HG03354 (cell line): ENCODE measurements around the gene GUCY1A2.
"Not testable (repeated sequence)": the region's sequence is repeated elsewhere in the genome, so short reads cannot be mapped to it uniquely, and the experiment has no call there.

ENCODE experiments used
- ATAC-seq: cut with Tn5 transposase; IDR thresholded peaks from one replicate; pipeline ENCODE4 v1.9.1; 2021; ENCODE audit warnings: mild to moderate bottlenecking; ENCODE audit not compliant: unreplicated experiment, poor library complexity, severe bottlenecking

The GUCY1A2 gene

DNA sequence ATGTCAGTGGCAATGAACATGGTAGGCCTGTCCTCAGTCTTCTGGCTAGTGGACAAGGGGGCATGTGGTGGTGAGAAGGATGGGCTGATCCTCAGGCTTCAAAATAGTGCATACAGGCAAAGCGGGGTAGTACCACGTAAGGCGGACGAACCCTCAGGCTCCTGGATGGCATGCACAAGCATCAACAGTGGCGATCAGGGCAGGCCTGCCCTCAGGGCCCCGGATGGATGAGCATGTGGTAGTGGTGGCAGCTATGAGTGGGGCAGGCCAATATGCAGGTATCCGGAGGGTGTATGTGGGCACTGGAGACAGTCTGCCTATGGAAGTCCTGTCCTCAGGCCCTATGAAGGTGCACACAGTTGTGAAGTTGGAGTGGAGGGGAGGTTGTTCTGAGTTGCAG, 163.8 kb downstream of the GUCY1A2 start:
- no peak for ATAC-seq

DNA sequence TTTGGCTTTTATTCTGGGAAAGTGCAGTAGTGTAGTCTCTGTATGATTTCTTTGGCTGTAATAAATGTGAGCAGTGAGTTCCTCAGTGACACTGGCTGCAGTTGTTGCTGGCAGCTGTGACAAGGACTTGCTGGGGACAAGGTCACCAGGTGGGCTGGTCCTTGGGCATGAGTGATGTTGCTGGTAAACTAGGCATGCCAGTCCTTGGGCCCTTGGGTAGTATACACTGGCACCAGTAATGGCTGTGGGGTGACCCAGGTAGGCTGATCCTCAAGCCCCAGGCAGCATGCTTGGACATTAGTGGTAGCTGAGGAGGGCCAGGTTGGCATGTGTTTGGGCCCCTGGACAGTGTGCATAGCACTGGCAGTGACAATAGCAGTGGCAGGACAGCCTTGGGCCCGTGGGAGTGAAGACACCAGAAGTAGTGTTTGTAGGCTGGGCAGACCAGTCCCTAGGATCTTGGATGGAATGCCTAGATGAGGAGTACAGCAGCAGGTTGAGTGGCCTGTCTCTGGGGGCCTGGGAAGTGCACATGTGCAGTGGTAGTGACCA, 164.3 kb downstream of the GUCY1A2 start:
- no peak for ATAC-seq

DNA sequence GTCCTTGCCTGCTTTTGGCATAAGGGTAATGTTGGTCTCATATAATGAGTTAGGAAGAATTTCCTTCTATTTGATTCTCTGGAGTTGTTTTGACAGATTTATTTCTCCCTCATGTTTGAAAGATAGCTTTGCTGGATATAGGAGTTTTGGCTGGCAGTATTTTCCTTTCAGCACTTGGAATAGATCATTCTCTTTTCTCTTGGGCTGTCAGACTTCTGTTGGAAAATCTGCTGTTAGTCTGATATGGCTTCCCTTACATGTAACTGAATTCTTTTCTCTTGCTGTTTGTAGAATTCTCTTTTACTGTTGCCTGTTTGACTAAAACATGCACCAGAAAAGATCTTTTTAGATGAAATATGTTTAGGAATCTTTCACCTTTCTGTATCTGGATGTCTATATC, 165.5 kb downstream of the GUCY1A2 start:
- no peak for ATAC-seq

DNA sequence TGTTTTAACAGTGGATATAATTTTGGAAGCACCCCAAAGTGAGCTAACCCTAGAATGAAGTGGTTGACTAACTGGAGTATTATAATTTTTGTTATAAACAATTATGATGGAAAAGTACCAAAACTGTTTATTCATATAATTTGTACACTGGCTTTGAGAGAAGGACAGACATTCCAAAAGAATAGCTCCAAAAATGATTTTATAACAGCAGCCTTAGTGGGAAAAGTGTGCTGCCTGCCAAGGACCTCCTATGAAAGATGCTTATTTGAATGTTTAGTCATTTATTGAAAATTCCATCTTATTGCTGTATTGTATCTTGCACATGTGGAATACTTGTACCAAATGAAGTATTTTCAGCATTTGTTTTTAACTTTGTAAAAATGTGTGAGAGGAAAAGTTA, 169.8 kb downstream of the GUCY1A2 start:
- ATAC-seq: no peak

DNA sequence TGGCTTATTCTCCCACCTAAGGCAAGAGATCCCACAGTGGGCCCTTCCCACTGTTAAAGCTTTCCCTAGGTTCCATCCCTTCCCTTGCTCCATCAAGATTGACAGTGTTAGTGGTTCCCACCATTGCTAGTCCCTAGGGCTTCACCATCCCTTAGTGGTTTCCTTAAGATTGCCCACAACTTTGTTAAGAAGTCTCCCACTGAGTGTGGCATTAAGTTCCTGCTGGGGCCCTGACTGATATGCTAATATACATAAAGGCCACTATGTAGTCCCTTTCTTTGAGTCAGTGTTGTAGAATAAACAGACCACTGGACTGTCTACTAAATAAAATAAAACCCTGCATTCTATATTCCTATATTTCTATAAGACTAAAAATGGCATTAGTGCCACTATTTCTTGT, 176.1 kb downstream of the GUCY1A2 start:
- no peak for ATAC-seq

DNA sequence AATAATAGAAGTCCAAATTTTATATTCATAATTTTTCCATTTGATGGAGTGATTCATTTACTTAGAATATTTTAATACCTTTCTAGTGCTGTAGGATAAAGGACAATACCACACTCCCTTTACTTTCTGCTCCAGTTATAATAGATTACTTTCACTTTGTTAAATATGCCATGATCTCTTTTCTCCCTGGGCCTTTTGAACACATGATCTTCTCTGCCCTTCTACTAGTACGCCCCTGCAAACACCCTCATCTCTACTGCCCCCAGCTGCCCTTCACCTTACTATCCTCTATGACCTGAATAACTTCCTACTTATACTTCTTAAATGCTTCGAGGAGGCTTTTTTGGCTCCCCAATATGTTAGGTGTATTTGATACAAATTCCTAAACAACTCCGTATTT, 177.3 kb downstream of the GUCY1A2 start:
- no peak for ATAC-seq

DNA sequence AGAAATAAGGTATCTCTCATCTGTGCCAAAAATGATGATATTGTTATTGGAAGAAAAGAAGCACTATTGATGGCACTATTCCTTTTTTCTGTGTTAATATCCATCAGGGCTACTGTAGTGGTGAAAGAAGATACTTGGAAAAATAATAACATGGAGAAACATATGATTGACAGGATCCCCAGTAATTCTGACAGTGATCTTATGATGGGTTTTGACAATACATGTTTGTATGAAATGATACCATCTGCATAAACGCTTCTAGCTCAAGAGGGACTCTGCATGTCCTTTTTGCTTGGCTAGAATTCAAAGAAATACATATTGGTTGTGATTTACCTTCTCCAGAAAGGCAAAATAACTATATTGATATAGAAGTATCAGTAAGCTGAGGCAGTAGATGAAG, 178.1 kb downstream of the GUCY1A2 start:
- no peak for ATAC-seq

DNA sequence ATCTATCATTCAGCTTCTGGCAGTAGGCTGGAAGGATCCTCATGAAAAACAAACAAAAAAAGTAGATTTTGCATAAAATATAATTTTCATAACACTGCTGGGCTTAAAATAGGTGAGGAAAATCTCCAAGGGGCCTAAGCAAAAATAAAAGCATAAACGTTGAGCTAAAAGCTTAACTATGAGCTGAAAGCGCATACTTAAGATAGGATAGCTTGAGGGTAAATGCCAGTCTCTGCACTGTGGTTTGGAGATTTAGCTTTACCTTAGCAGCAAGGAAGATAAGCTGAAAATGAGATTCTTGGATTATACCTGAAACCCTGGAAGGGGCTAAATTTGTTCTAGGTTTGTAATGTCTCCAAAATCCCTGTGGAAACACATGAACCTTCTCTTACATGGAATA, 183.7 kb downstream of the GUCY1A2 start:
- no peak for ATAC-seq

DNA sequence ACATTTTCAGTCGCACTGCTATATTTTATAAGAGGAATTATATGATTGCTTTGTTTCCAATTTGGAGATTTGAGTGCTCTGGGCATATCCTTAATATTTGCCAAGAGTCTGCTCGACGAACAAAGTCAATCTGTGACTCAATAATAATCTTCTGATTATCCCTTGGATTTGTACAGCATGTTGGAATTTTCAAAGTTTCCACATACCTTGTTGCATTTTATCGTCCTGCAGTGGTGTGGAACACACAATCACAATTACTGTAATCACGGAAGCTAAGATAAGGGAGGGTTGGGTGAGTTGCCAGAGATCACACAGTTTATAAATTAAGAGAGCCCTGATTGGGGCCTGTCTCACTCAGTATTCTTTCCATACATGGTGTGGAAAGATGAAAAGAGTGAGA, 189.3 kb downstream of the GUCY1A2 start:
- ATAC-seq: no peak

DNA sequence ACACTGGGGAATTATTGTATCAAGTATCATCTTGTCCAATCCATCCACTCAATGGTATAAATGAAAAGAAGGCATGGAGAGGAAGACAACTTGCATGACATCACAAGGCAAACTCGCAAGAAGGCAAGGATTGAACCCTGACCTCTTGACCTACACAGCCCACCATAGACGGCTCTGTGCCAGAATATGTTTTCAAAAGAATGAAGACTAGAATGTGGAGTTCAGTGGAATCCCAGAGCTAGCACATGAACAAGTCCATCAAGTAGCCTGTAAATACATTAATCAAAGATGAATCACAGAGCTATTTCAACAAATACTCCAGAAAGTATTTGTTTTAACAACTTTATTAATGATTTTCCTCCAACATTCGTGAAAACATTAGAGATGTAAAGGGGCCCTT, 189.7 kb downstream of the GUCY1A2 start:
- no peak for ATAC-seq

DNA sequence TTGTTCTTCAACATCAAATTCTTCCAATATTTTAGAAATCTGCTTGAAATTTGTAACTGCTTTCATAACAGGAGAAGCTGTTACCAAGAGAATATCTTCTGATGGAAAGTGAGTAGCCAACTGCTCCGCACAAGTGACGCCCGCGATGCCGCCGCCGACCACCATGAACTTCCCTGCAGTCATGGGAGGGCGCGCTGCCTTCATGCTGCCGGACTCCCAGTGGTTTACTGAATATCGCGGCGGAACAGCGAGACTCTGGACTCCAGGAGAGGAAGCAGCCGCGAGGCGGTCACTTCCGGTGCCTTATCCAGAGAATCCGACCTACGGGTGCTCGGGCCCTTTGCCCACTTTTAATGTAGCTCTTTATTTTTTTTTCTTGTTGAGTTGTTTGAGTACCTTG, 190.6 kb downstream of the GUCY1A2 start:
- no peak for ATAC-seq

DNA sequence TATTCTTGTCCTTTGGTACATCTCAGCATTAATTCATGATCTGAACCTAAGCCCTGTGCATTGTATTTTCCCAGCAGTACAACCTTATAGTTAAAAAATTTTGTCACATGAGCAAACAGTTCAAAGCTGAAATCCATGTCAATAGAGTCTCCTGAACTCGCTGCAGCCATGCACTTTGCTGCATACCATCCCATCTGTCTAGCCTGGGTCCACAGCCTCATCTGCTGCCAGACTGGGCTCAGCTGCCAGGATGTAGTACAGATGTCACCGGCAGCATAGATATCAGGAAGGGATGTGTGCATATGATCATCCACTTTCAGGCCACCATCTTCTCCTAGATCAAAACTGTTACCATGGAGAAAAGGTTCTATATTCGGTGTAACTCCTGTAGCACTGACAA, 191.7 kb downstream of the GUCY1A2 start:
- ATAC-seq: not testable (repeated sequence)

DNA sequence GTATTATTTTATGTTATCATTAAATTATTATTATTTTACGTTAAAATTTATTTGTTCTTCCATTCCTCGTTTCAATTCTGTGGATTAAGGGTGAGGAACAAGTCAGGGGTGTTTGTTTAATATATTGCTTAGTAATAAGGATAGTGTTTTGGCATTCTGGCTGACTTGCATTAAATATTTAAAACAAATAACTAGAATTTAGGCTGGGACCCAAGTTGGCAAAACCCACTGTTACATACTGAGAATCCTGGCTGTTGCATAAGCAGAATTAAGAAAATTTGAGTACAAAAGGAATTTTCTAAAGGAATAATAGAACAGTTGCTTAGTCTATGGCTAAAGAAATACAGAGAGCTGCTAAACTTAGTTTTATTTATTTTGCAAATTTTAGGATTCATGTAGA, 196.4 kb downstream of the GUCY1A2 start:
- no peak for ATAC-seq

DNA sequence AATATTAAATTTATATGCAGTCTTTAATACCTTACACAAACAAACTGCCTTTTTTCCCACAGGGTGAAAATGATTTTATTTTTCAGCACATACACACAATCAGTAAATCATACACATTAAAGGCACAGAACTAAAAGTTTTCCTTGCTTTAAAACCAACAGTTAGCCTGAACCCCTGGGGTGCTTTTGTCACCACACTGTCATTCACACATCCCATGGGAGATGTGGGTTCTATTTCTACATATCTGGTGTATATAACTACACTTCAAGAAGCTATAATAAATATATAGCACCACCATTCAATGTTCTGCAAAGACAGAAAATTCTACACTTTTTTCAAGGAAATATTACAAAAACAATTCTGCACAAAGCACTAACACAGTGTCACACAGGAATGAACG, 197.0 kb downstream of the GUCY1A2 start:
- ATAC-seq: no peak

DNA sequence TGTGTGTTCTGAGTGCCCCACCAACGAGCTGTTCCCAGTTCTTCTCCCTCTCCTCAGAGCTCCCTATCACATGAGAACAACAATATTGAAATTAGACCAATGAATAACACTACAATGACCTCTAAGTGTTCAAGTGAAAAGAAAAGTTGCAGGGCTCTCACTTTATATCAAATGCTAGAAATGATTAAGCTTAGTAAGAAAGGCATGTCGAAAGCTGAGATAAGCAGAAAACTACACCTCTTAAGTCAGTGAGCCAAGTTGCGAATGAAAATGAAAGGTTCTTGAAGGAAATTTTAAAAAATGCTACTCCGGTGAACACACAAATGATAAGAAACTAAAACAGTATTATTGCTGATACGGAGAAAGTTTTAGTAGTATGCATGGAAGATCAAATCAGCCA, 199.8 kb downstream of the GUCY1A2 start:
- ATAC-seq: no peak

DNA sequence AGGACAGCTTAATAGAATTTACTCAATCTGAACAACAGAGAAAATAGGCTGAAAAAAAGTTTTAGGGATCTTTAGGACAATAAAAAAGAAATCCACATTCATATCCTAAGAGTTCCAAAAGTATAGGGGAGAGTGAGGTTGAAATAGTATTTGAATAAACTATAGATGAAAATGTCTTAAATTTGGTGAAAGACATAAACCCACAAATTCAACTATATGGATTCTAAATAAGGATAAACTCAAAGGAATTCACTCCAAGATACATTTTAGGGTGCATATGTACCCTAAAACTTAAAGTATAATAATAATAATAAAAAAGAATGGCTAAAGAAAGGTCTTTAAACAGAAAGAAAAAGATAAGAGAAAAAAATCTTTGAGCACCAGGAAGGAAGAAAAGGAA, 203.1 kb downstream of the GUCY1A2 start:
- no peak for ATAC-seq

DNA sequence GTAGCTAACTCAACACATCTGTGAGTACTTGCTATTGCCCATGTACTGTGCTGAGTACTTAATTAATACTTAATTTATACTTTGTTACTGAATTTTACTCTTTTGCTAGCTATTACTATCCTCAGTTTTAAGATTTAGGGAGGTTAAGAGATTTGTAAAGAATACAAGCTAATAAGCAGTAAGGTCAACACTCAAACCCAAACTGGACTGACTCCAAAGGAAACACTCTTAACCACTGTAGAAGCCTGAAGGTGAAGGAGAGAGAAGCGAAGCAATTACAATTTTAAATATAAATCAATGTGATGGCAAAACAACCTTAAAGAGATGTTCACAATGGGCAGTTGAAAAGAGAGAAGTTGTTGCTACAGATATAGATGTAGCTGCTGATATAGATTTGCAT, 204.5 kb downstream of the GUCY1A2 start:
- ATAC-seq: no peak

DNA sequence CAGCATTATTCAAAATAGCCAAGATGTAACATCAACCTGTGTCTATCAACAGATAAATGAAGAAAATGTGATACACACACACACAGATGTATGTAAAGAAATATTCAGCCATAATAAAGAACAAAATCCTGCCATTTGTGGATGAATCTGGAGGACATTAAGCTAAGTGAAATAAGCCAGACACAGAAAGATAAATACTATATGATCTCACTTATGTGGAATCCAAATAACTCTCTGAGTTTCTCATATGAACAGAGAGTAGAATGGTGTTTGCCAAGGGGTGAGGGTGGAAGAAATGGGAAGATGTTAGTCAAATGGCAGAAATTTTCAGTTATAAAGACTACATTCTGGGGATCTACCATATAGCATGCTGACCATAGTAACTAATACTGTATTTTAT, 224.2 kb downstream of the GUCY1A2 start:
- ATAC-seq: no peak

DNA sequence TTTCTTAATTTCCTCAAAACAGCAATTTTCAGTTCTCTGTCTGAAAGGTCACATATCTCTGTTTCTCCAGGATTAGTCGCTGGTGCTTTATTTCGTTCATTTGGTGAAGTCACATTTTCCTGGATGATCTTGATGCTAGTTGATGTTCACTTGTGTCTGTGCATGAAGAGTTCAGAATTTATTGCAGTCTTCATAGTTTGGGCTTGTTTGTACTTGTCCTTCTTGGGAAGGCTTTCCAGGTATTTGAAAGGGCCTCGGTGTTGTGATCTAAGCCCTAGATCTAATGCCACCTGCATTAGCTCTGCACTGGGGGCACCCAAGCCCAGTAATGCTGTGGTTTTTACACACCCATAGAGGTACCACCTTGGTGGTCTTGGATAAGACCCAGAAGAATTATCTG, 228.9 kb downstream of the GUCY1A2 start:
- ATAC-seq: no peak

DNA sequence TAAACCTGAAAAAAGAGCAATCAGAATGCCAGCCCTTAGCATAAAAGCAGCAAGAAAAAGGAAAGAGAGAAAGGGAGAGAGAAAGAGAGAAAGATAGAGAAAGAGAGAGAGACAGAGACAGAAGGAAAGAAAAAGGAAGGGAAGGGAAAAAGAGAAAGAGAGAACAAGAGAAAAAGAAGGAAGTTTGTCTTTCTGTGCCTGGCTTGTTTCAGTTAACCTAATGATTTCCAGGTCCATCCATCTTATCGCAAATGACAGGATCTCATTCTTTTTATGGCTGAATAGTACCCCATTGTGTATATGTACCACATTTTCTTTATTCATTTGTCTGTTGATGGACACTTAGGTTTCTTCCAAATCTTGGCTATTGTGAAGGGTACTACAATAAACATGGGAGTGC, 230.8 kb downstream of the GUCY1A2 start:
- ATAC-seq: no peak

DNA sequence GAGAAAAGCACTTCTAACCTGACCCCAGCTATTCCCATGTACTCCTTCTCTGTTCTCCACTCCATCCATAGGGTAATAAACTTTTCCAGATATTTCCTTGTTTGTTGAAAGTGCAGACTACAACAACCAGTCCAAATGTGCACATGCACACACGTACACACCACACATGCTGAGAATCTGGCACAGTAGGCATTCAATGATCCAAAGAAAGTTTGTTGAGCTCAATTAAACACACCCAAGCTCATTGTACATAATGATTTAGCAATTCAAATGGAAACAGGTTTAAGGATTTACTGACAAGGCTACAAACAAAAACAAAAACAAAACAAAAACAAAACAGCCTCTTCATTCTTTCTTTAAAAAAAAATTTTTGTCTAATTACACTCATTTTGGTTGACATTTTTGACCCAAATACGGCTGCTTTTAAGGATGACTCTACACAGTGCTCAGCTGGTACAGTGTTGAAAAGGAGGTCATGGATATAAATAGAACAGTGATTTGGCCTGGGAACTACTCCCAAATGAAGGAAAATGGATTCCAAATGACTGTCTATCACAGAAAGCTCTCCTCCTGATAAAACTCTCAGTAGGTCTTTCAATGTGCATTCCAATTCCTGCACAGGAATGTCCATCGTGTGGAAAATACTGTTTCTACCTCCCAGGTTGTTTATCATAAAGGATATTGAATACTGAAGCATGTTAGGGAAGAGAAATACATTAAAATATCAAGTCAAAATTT, 232.2 kb downstream of the GUCY1A2 start:
- ATAC-seq: no peak

DNA sequence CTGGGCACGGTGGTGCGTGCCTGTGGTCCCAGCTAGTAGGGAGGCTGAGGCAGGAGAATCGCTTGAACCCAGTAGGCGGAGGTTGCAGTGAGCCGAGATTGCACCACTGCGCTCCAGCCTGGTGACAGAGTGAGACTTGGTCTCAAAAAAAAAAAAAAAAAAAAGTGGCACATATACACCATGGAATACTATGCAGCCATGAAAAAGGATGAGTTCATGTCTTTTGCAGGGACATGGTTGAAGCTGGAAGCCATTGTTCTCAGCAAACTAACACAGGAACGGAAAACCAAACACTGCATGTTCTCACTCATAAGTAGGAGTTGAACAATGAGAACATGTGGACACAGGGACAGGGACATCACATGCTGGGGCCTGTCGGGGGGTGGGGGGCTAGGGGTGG, 241.0 kb downstream of the GUCY1A2 start:
- not testable (repeated sequence) for ATAC-seq
